ENCODE measurements around the gene LDLRAD1.

Gene LDLRAD1

GRCh38 chr1:53966794-53967193 lies 51.2 kb downstream of the LDLRAD1 start:
- peaks cover 62% of the 10 kb centered on the region for H3K36me3 ChIP-seq (ENCODE audit: insufficient read depth, low read length)
- no peak overlapping the region for H3K9ac ChIP-seq (ENCODE audit: low read depth, low read length)

GRCh38 chr1:53964109-53964508 lies 53.9 kb downstream of the LDLRAD1 start:
- H3K36me3 ChIP-seq (ENCODE audit: insufficient read depth, low read length) = peaks cover 80% of the 10 kb centered on the region
- H3K4me3 ChIP-seq (ENCODE audit: low read depth in 1 of 2, low read length in 2 of 2) = no peak overlapping the region
- no peaks in the 10 kb centered on the region; the same call in 1 of the 2 replicates for H4K20me1 ChIP-seq (ENCODE audit: insufficient read depth, low read length)
- no peak overlapping the region for H3K9ac ChIP-seq (ENCODE audit: low read depth, low read length)
- no peak overlapping the region for H2AFZ ChIP-seq (ENCODE audit: low read depth, low read length)
- TF ChIP-seq CTCF (IDR thresholded peaks at IDR 0.05; ENCODE audit: borderline replicate concordance, extremely low read depth, low read length, poor library complexity, severe bottlenecking) = no peak
- no peak overlapping the region for H3K4me2 ChIP-seq (ENCODE audit: insufficient read depth, low read length)
- DNase-seq (no peak), ATAC-seq (ENCODE audit: insufficient read depth, low read depth) (no peak)
- H3K27ac ChIP-seq (ENCODE audit: low read length) = no peak overlapping the region
- no peaks in the 10 kb centered on the region for H3K27me3 ChIP-seq (ENCODE audit: insufficient read depth, low read length, poor library complexity)
- no peaks in the 10 kb centered on the region for H3K9me3 ChIP-seq (ENCODE audit: insufficient read depth, low read length, severe bottlenecking)
- no peaks in the 10 kb centered on the region for H3K4me1 ChIP-seq (ENCODE audit: insufficient read depth, low read length)
- no peaks in the 10 kb centered on the region for H3K79me2 ChIP-seq (ENCODE audit: insufficient read depth, low read length)

More at GRCh38 chr1:53966794-53967193, 51.2 kb downstream of the LDLRAD1 start:
- Histone ChIP-seq H3K27me3 (ENCODE audit: insufficient read depth, low read length, poor library complexity) (no peaks in the 10 kb centered on the region), H3K4me3 (ENCODE audit: low read depth in 1 of 2, low read length in 2 of 2) (no peak overlapping the region), H4K20me1 (ENCODE audit: insufficient read depth, low read length) (no peaks in the 10 kb centered on the region; the same call in 1 of the 2 replicates), H3K4me1 (ENCODE audit: insufficient read depth, low read length) (no peaks in the 10 kb centered on the region), H3K79me2 (ENCODE audit: insufficient read depth, low read length) (no peaks in the 10 kb centered on the region), H2AFZ (ENCODE audit: low read depth, low read length) (no peak overlapping the region), H3K4me2 (ENCODE audit: insufficient read depth, low read length) (no peak overlapping the region), H3K27ac (ENCODE audit: low read length) (no peak overlapping the region), H3K9me3 (ENCODE audit: insufficient read depth, low read length, severe bottlenecking) (no peaks in the 10 kb centered on the region)
- ATAC-seq (ENCODE audit: insufficient read depth, low read depth) (no peak), DNase-seq (no peak)
- TF ChIP-seq EZH2 (IDR thresholded peaks at IDR 0.05; ENCODE audit: borderline replicate concordance, low read depth, low read length, severe bottlenecking) (no peak), CTCF (IDR thresholded peaks at IDR 0.05; ENCODE audit: borderline replicate concordance, extremely low read depth, low read length, poor library complexity, severe bottlenecking) (no peak)

GRCh38 chr1:53963460-53963859 lies 54.5 kb downstream of the LDLRAD1 start:
- no peak overlapping the region for H3K4me2 ChIP-seq (ENCODE audit: insufficient read depth, low read length)
- H3K27ac ChIP-seq (ENCODE audit: low read length) = no peak overlapping the region
- H2AFZ ChIP-seq (ENCODE audit: low read depth, low read length) = no peak overlapping the region
- H3K27me3 ChIP-seq (ENCODE audit: insufficient read depth, low read length, poor library complexity) = no peaks in the 10 kb centered on the region
- no peak overlapping the region for H3K4me3 ChIP-seq (ENCODE audit: low read depth in 1 of 2, low read length in 2 of 2)
- no peak for ATAC-seq (ENCODE audit: insufficient read depth, low read depth)
- H3K9ac ChIP-seq (ENCODE audit: low read depth, low read length) = no peak overlapping the region
- H3K9me3 ChIP-seq (ENCODE audit: insufficient read depth, low read length, severe bottlenecking) = no peaks in the 10 kb centered on the region
- TF ChIP-seq EZH2 (IDR thresholded peaks at IDR 0.05; ENCODE audit: borderline replicate concordance, low read depth, low read length, severe bottlenecking) (no peak), CTCF (IDR thresholded peaks at IDR 0.05; ENCODE audit: borderline replicate concordance, extremely low read depth, low read length, poor library complexity, severe bottlenecking) (no peak)
- no peak for DNase-seq
- peaks cover 82% of the 10 kb centered on the region for H3K36me3 ChIP-seq (ENCODE audit: insufficient read depth, low read length)
- H3K4me1 ChIP-seq (ENCODE audit: insufficient read depth, low read length) = no peaks in the 10 kb centered on the region
- H4K20me1 ChIP-seq (ENCODE audit: insufficient read depth, low read length) = no peaks in the 10 kb centered on the region; the same call in 1 of the 2 replicates
- no peaks in the 10 kb centered on the region for H3K79me2 ChIP-seq (ENCODE audit: insufficient read depth, low read length)

GRCh38 chr1:53962395-53962794 lies 55.6 kb downstream of the LDLRAD1 start:
- Histone ChIP-seq H3K4me3 (ENCODE audit: low read depth in 1 of 2, low read length in 2 of 2) (no peak overlapping the region), H3K4me2 (ENCODE audit: insufficient read depth, low read length) (no peak overlapping the region), H3K27me3 (ENCODE audit: insufficient read depth, low read length, poor library complexity) (no peaks in the 10 kb centered on the region), H3K4me1 (ENCODE audit: insufficient read depth, low read length) (no peaks in the 10 kb centered on the region), H3K9ac (ENCODE audit: low read depth, low read length) (no peak overlapping the region), H4K20me1 (ENCODE audit: insufficient read depth, low read length) (no peaks in the 10 kb centered on the region; the same call in 1 of the 2 replicates), H2AFZ (ENCODE audit: low read depth, low read length) (no peak overlapping the region), H3K36me3 (ENCODE audit: insufficient read depth, low read length) (peaks cover 79% of the 10 kb centered on the region), H3K27ac (ENCODE audit: low read length) (no peak overlapping the region), H3K9me3 (ENCODE audit: insufficient read depth, low read length, severe bottlenecking) (no peaks in the 10 kb centered on the region), H3K79me2 (ENCODE audit: insufficient read depth, low read length) (no peaks in the 10 kb centered on the region)
- DNase-seq = no peak
- no peak for TF ChIP-seq EZH2 (IDR thresholded peaks at IDR 0.05; ENCODE audit: borderline replicate concordance, low read depth, low read length, severe bottlenecking)
- no peak for TF ChIP-seq CTCF (IDR thresholded peaks at IDR 0.05; ENCODE audit: borderline replicate concordance, extremely low read depth, low read length, poor library complexity, severe bottlenecking)
- no peak for ATAC-seq (ENCODE audit: insufficient read depth, low read depth)

All from DND-41 (cell line).